Measurements from ENCODE around the gene CELF4. TPM values are rescaled to one million over a fixed set of nuclear protein-coding genes. Genes with fewer than 3 reads are reported as not detected.

CELF4 gene
- total and polyA plus RNA-seq, 2 of the 4 experiments (the other 2 are of a cell fraction), result not detected

DNA sequence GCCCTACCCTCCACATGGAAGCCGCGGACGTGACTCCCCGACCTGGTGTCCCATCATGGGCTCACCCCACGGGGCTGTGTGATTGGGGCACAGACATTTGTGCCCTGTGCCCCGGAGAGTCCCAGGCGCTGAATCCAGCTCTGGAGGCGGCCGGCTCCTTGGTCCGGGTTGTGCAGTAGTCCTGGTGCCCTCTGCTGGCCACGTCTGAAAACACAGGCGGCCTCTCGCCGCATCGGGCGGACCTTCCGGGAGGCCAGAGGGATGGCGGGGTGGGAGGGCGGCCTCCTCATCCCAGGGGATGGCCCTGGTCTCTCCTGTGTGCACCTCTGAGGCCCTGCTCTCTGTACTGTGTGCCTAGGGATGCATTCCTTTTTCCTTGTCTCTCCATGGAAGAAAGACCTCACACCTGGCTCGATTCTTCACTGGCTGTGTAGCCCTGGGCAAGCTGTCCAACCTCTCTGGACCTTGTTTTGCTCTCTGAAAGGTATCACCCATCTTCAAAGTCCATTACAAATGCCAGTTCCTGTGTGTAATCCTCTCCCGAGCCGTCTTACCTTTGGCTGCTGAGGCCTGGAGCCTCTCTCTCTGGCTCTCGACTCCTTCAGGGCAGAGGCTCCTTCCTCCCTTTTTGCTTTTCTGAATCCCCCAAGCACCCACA, 27.6 kb downstream of the CELF4 start:
- Histone ChIP-seq H3K36me3 (ENCODE audit: control insufficient read depth, insufficient read depth, low read length) (no peaks in the 10 kb centered on the region), H4K91ac (ENCODE audit: insufficient read depth, low read depth, low read length) (no peak overlapping the region), H2BK15ac (ENCODE audit: low read depth, low read length) (no peak overlapping the region), H3K56ac (ENCODE audit: extremely low read depth, insufficient read depth, low read length) (no peak overlapping the region), H3K9me3 (ENCODE audit: control insufficient read depth, insufficient read depth, low read length) (no peaks in the 10 kb centered on the region), H3K23ac (ENCODE audit: low read depth, low read length) (no peak overlapping the region), H4K20me1 (ENCODE audit: insufficient read depth, low read length) (no peaks in the 10 kb centered on the region), H4K5ac (ENCODE audit: low read depth, low read length) (no peak overlapping the region), H2BK120ac (ENCODE audit: low read depth, low read length) (no peak overlapping the region), H3K27me3 (ENCODE audit: control insufficient read depth, insufficient read depth, low read length) (peaks cover 28% of the 10 kb centered on the region; the same call in 1 of the 2 replicates), H2BK20ac (ENCODE audit: low read depth, low read length) (no peak overlapping the region), H2AFZ (replicated peaks; ENCODE audit: low read length, poor library complexity) (peak overlapping the region; percentile 47), H2AK5ac (ENCODE audit: low read depth, low read length) (no peak overlapping the region), H3K9me1 (ENCODE audit: insufficient read depth, low read length) (no peaks in the 10 kb centered on the region), H3K14ac (replicated peaks; ENCODE audit: low read depth, low read length) (no peak overlapping the region), H3K27ac (ENCODE audit: insufficient read depth, low read length) (no peak overlapping the region), H2AK9ac (replicated peaks; ENCODE audit: low read depth, low read length, poor library complexity) (no peak overlapping the region), H3K18ac (ENCODE audit: low read depth, low read length) (no peak overlapping the region), H4K8ac (ENCODE audit: low read depth in 2 of 2, low read length in 2 of 2) (no peak overlapping the region), H3K79me1 (ENCODE audit: low read depth in 1 of 2, low read length in 2 of 2) (no peaks in the 10 kb centered on the region), H3K9ac (ENCODE audit: low read depth, low read length) (no peak overlapping the region), H3K4me2 (ENCODE audit: low read depth, low read length) (no peak overlapping the region), H2BK5ac (ENCODE audit: low read depth, low read length, poor library complexity, severe bottlenecking) (no peak overlapping the region), H3K4me1 (ENCODE audit: control insufficient read depth, insufficient read depth, low read length) (no peaks in the 10 kb centered on the region), H3K4ac (ENCODE audit: low read depth, low read length) (no peak overlapping the region), H3K4me3 (ENCODE audit: insufficient read depth, low read depth, low read length) (no peak overlapping the region)
- TF ChIP-seq, protein P1, sequence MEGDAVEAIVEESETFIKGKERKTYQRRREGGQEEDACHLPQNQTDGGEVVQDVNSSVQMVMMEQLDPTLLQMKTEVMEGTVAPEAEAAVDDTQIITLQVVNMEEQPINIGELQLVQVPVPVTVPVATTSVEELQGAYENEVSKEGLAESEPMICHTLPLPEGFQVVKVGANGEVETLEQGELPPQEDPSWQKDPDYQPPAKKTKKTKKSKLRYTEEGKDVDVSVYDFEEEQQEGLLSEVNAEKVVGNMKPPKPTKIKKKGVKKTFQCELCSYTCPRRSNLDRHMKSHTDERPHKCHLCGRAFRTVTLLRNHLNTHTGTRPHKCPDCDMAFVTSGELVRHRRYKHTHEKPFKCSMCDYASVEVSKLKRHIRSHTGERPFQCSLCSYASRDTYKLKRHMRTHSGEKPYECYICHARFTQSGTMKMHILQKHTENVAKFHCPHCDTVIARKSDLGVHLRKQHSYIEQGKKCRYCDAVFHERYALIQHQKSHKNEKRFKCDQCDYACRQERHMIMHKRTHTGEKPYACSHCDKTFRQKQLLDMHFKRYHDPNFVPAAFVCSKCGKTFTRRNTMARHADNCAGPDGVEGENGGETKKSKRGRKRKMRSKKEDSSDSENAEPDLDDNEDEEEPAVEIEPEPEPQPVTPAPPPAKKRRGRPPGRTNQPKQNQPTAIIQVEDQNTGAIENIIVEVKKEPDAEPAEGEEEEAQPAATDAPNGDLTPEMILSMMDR (conservative IDR thresholded peaks at IDR 0.05; ENCODE audit: low read depth, low read length), result peak; percentile 83
- no peak for TF ChIP-seq BHLHE40 (IDR thresholded peaks at IDR 0.05; ENCODE audit: low read depth, low read length)
- TF ChIP-seq, protein P2, sequence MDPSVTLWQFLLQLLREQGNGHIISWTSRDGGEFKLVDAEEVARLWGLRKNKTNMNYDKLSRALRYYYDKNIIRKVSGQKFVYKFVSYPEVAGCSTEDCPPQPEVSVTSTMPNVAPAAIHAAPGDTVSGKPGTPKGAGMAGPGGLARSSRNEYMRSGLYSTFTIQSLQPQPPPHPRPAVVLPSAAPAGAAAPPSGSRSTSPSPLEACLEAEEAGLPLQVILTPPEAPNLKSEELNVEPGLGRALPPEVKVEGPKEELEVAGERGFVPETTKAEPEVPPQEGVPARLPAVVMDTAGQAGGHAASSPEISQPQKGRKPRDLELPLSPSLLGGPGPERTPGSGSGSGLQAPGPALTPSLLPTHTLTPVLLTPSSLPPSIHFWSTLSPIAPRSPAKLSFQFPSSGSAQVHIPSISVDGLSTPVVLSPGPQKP (IDR thresholded peaks at IDR 0.05; ENCODE audit: borderline replicate concordance, low read depth, low read length), result no peak
- peak; percentile 77 for TF ChIP-seq SMC3 (IDR thresholded peaks at IDR 0.05; ENCODE audit: low read depth, low read length)
- peak; percentile 82 for TF ChIP-seq RAD21 (IDR thresholded peaks at IDR 0.05; ENCODE audit: low read length)
- TF ChIP-seq, protein P3, sequence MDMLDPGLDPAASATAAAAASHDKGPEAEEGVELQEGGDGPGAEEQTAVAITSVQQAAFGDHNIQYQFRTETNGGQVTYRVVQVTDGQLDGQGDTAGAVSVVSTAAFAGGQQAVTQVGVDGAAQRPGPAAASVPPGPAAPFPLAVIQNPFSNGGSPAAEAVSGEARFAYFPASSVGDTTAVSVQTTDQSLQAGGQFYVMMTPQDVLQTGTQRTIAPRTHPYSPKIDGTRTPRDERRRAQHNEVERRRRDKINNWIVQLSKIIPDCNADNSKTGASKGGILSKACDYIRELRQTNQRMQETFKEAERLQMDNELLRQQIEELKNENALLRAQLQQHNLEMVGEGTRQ (IDR thresholded peaks at IDR 0.05; ENCODE audit: low read depth, low read length), result no peak
- TF ChIP-seq RFX5 (IDR thresholded peaks at IDR 0.05; ENCODE audit: low read depth, low read length), result no peak
- no peak for TF ChIP-seq MAZ (IDR thresholded peaks at IDR 0.05; ENCODE audit: borderline replicate concordance, low read depth, low read length)
- no peak for TF ChIP-seq CHD1 (IDR thresholded peaks at IDR 0.05; ENCODE audit: low read depth, low read length)
- no peak for TF ChIP-seq POLR2A (IDR thresholded peaks at IDR 0.05; ENCODE audit: low read depth, low read length)
- in situ Hi-C loops (cut with MboI; ENCODE audit: low sequenced_read_pairs), result loop anchor here (5.0 kb wide), 1 partner anchor 151 kb away; no protein-coding TSS in a partner anchor
- CTCF ChIA-PET, result interaction anchor here (0.5 to 1.0 kb wide), 3 partner anchors 8 to 55 kb away, joined by 3 to 4 read pairs (median 3); no protein-coding TSS in a partner anchor
- WGBS, 2 experiments (ENCODE audit: extremely low coverage in 2 of 2, insufficient read length in 1 of 2), result 25% methylated on average over 5 of the region's 23 CpGs; no CpG with 5 or more reads in 1 of the 2 experiments
- no TSS peak for BruUV-seq (replicated peaks)
- ATAC-seq (ENCODE audit: low read depth) (peak; percentile 98), DNase-seq (peak; percentile 44)
- POLR2A ChIA-PET (ENCODE audit: unreplicated experiment), result interaction anchor here (0.6 kb wide), 1 partner anchor 43 kb away, joined by 3 read pairs; no protein-coding TSS in a partner anchor
- dilution Hi-C loops (cut with HindIII; ENCODE audit: low sequenced_read_pairs, unreplicated experiment), result no loop called here
- intact Hi-C loops (cut with micrococcal nuclease), result loop anchor here (1.0 to 5.0 kb wide), 5 partner anchors 94 to 596 kb away; no protein-coding TSS in a partner anchor
